ENCODE results near the gene DAPP1.

DAPP1 gene

GRCh38 chr4:99803566-99804101 is 13.0 kb upstream of the DAPP1 start:
- no peak for TF ChIP-seq CTCF (IDR thresholded peaks at IDR 0.05; ENCODE audit: low read depth, low read length)
- H3K4me3 ChIP-seq (ENCODE audit: low read depth, low read length) = no peak overlapping the region

GRCh38 chr4:99806545-99806944 is 10.1 kb upstream of the DAPP1 start:
- TF ChIP-seq CTCF (IDR thresholded peaks at IDR 0.05; ENCODE audit: low read depth, low read length) = no peak

GRCh38 chr4:99807666-99808065 is 9.0 kb upstream of the DAPP1 start:
- no peak overlapping the region for H3K4me3 ChIP-seq (ENCODE audit: low read depth, low read length)

More at GRCh38 chr4:99806545-99806944, 10.1 kb upstream of the DAPP1 start:
- H3K4me3 ChIP-seq (ENCODE audit: low read depth, low read length) = no peak overlapping the region

GRCh38 chr4:99808260-99808857 is 8.3 kb upstream of the DAPP1 start:
- no peak overlapping the region for H3K4me3 ChIP-seq (ENCODE audit: low read depth, low read length)
- peak; percentile 59 for TF ChIP-seq CTCF (IDR thresholded peaks at IDR 0.05; ENCODE audit: low read depth, low read length)

More at GRCh38 chr4:99807666-99808065, 9.0 kb upstream of the DAPP1 start:
- no peak for TF ChIP-seq CTCF (IDR thresholded peaks at IDR 0.05; ENCODE audit: low read depth, low read length)

GRCh38 chr4:99809326-99809725 is 7.3 kb upstream of the DAPP1 start:
- no peak for TF ChIP-seq CTCF (IDR thresholded peaks at IDR 0.05; ENCODE audit: low read depth, low read length)
- H3K4me3 ChIP-seq (ENCODE audit: low read depth, low read length) = no peak overlapping the region

GRCh38 chr4:99810536-99810935 is 6.1 kb upstream of the DAPP1 start:
- TF ChIP-seq CTCF (IDR thresholded peaks at IDR 0.05; ENCODE audit: low read depth, low read length) = no peak

GRCh38 chr4:99811117-99811516 is 5.5 kb upstream of the DAPP1 start:
- no peak for TF ChIP-seq CTCF (IDR thresholded peaks at IDR 0.05; ENCODE audit: low read depth, low read length)
- H3K4me3 ChIP-seq (ENCODE audit: low read depth, low read length) = no peak overlapping the region

More at GRCh38 chr4:99810536-99810935, 6.1 kb upstream of the DAPP1 start:
- H3K4me3 ChIP-seq (ENCODE audit: low read depth, low read length) = no peak overlapping the region
